WTC11 (cell line): ENCODE measurements around the gene MAPKAPK3. TPM values are rescaled to one million over a fixed set of nuclear protein-coding genes. Genes with fewer than 3 reads are reported as not detected.
"Not testable (repeated sequence)": the region's sequence is repeated elsewhere in the genome, so short reads cannot be mapped to it uniquely, and the experiment has no call there.

Experiments
- ATAC-seq: fragments of 200-7000 bp; cut with Tn5 transposase; 2 replicates; pipeline ENCODE4 v1.10.0; 2021; ENCODE audit warnings: mild to moderate bottlenecking, moderate library complexity
- CTCF ChIA-PET: fragments of 300-600 bp; sonication (Branson Sonifier 250); formaldehyde crosslinking; loops from one replicate; lab custom pipeline; 2021; ENCODE audit warnings: antibody characterized with exemption; lab: Charles Lee
- POLR2A ChIA-PET: fragments of 350-600 bp; sonication (Branson Sonifier 250); formaldehyde crosslinking; loops from one replicate; lab custom pipeline; 2021; ENCODE audit warnings: antibody characterized with exemption; lab: Charles Lee
- DNase-seq: peaks from one replicate; pipeline ENCODE4 v3.0.0; 2021; ENCODE audit warnings: low spot score
- H3K27ac Mint-ChIP-seq: 2 replicates; pipeline ENCODE4 v1.8.0; 2021; ENCODE audit warnings: mixed read lengths
- H3K27me3 Mint-ChIP-seq: 2 replicates; pipeline ENCODE4 v1.8.0; 2021; ENCODE audit warnings: low read depth, mild to moderate bottlenecking, moderate library complexity, mixed read lengths
- H3K36me3 Mint-ChIP-seq: 2 replicates; pipeline ENCODE4 v1.8.0; 2021; ENCODE audit warnings: mixed read lengths
- H3K4me1 Mint-ChIP-seq: 2 replicates; pipeline ENCODE4 v1.8.0; 2022; ENCODE audit warnings: mixed read lengths
- H3K4me3 Mint-ChIP-seq: 2 replicates; pipeline ENCODE4 v1.8.0; 2021; ENCODE audit warnings: mild to moderate bottlenecking, moderate library complexity, mixed read lengths
- H3K9me3 Mint-ChIP-seq: 2 replicates; pipeline ENCODE4 v1.8.0; 2021; ENCODE audit warnings: mixed read lengths
- CREB1 ChIP-seq: sonication (generic); formaldehyde crosslinking; IDR thresholded peaks from 2 replicates; pipeline ENCODE4 v1.8.0; 2023; ENCODE audit warnings: mild to moderate bottlenecking, missing genetic modification reagents
- ESRRA ChIP-seq: sonication (generic); formaldehyde crosslinking; IDR thresholded peaks from 2 replicates; pipeline ENCODE4 v1.8.1; 2022; ENCODE audit warnings: mild to moderate bottlenecking, missing genetic modification reagents, borderline replicate concordance
- FOXP4 ChIP-seq: sonication (generic); formaldehyde crosslinking; IDR thresholded peaks from 2 replicates; pipeline ENCODE4 v1.8.0; 2022; ENCODE audit warnings: mild to moderate bottlenecking, missing genetic modification reagents
- MXD4 ChIP-seq: fragments of 250-450 bp; sonication (Bioruptor Pico); IDR thresholded peaks from 2 replicates; pipeline ENCODE4 v1.8.0; 2021; ENCODE audit warnings: mild to moderate bottlenecking, moderate library complexity, borderline replicate concordance
- NR1H2 ChIP-seq: sonication (generic); formaldehyde crosslinking; IDR thresholded peaks from 2 replicates; pipeline ENCODE4 v1.9.0; 2021; ENCODE audit warnings: mild to moderate bottlenecking, moderate library complexity, missing genetic modification reagents
- RORB ChIP-seq: fragments of 250-450 bp; sonication (Bioruptor Pico); IDR thresholded peaks from 2 replicates; pipeline ENCODE4 v1.9.0; 2021; ENCODE audit warnings: mild to moderate bottlenecking
- SP1 ChIP-seq: sonication (generic); formaldehyde crosslinking; conservative IDR thresholded peaks from 2 replicates; pipeline ENCODE4 v1.8.1; 2022; ENCODE audit warnings: missing genetic modification reagents
- ZNF396 ChIP-seq: fragments of 250-450 bp; sonication (Bioruptor Pico); IDR thresholded peaks from 2 replicates; pipeline ENCODE4 v1.8.0; 2021; ENCODE audit warnings: mild to moderate bottlenecking, moderate library complexity, borderline replicate concordance
- ZNF512 ChIP-seq: sonication (generic); formaldehyde crosslinking; IDR thresholded peaks from 2 replicates; pipeline ENCODE4 v1.8.1; 2022; ENCODE audit warnings: missing genetic modification reagents, borderline replicate concordance
- total RNA-seq: library from RNA; stranded (reverse); gene quantifications from 3 replicates; pipeline ENCODE4 v1.2.3, GENCODE V29; 2021
- TF ChIP-seq, protein P1 (sequence below): fragments of 250-450 bp; sonication (Bioruptor Pico); conservative IDR thresholded peaks from 2 replicates; pipeline ENCODE4 v1.9.0; 2021; ENCODE audit warnings: mild to moderate bottlenecking
- TF ChIP-seq, protein P2 (sequence below): sonication (generic); formaldehyde crosslinking; IDR thresholded peaks from 2 replicates; pipeline ENCODE4 v1.8.0; 2023; ENCODE audit warnings: mild to moderate bottlenecking, missing genetic modification reagents

Gene MAPKAPK3
- total RNA-seq, 1 experiment from 2014 or later, result 60.2 TPM

- TF ChIP-seq, protein P1, sequence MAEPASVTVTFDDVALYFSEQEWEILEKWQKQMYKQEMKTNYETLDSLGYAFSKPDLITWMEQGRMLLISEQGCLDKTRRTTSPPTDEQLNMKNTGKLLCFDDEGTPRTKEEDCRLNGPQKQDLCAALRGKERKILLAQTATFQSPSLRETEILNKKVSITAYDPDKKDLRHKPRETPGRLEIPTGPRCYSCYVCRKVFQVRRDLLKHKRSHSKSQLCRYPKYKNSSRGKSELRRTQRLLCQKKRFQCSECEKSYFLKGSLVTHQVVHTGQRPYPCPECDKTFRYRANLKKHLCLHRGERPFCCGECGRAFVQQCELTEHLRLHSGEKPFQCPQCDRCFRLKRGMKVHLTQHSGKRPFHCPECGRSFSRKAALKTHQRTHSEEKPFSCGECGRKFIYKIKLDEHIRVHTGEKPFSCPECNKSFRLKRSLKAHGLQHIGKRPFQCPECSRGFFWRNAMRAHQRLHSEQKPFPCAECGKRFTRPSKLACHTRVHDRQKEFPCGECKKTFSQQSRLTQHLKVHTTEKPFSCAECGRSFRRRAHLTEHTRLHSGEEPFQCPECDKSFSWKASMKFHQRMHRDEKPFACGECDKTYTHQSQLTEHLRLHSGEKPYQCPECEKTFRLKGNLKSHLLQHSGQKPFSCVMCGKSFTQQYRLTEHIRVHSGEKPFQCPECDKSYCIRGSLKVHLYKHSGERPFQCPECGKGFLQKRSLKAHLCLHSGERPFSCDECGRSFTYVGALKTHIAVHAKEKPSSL (CRISPR knock-in tag), result no peak
Observed at GRCh38 chr3:50662408-50662807, 45.5 kb downstream of the MAPKAPK3 start (continued).

DNA sequence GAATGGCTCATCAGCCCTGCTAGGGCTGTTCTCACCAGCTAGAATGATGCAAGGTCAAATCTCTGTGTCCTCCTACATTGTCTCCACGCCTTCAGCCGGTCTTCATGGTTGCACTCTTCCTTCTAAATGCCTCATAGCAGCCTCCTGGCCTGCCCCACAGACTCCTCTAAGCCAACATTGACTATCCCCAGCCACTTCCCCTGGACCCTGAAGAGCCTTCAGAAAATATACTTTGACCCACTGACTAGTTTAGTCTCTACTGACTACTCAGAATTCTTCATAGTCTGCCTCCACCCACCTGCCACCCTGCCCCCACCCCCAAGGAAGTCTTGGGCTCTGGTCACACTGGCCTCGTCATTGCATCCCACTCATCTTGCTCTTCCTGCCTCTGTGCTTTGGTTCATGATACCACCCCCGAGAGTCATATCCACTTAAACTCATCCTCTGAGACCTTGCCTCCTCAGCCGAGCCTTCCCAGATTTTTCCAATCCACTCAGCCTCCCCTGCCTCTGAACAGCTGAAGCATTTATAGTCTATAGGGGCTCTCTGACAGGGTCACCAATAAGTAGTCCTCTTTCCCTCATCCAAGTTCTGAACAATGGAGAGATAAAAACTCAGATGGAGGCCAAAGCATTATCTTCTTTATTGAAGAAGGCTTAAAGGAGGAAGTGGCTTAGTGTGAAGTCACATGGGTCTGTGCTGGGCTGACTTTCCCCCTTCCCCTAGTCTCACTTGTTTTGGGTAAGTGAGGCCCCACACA is 48.3 kb downstream of the MAPKAPK3 start:
- POLR2A ChIA-PET, result no interaction called here
- H3K36me3 Mint-ChIP-seq, result no peaks in the 10 kb centered on the region
- H3K27me3 Mint-ChIP-seq, result 0 out of 2 replicates have a peak, but pooled peaks cover 2% of the 10 kb centered on the region
- no peak for TF ChIP-seq CREB1
- no peak for TF ChIP-seq RORB (CRISPR knock-in tag)
- TF ChIP-seq FOXP4 (CRISPR knock-in tag), result no peak
- TF ChIP-seq ZNF396 (CRISPR knock-in tag), result no peak
- TF ChIP-seq NR1H2 (CRISPR knock-in tag), result no peak
- TF ChIP-seq, protein P2, sequence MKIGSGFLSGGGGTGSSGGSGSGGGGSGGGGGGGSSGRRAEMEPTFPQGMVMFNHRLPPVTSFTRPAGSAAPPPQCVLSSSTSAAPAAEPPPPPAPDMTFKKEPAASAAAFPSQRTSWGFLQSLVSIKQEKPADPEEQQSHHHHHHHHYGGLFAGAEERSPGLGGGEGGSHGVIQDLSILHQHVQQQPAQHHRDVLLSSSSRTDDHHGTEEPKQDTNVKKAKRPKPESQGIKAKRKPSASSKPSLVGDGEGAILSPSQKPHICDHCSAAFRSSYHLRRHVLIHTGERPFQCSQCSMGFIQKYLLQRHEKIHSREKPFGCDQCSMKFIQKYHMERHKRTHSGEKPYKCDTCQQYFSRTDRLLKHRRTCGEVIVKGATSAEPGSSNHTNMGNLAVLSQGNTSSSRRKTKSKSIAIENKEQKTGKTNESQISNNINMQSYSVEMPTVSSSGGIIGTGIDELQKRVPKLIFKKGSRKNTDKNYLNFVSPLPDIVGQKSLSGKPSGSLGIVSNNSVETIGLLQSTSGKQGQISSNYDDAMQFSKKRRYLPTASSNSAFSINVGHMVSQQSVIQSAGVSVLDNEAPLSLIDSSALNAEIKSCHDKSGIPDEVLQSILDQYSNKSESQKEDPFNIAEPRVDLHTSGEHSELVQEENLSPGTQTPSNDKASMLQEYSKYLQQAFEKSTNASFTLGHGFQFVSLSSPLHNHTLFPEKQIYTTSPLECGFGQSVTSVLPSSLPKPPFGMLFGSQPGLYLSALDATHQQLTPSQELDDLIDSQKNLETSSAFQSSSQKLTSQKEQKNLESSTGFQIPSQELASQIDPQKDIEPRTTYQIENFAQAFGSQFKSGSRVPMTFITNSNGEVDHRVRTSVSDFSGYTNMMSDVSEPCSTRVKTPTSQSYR (CRISPR knock-in tag), result no peak
- TF ChIP-seq MXD4 (CRISPR knock-in tag), result no peak
- no peak for TF ChIP-seq ESRRA (CRISPR knock-in tag)
- TF ChIP-seq SP1 (CRISPR knock-in tag), result no peak
- TF ChIP-seq ZNF512 (CRISPR knock-in tag), result no peak
- no peak overlapping the region for H3K4me3 Mint-ChIP-seq
- ATAC-seq (no peak), DNase-seq (peak; percentile 4)
- CTCF ChIA-PET, result interaction anchor here (1.0 to 1.1 kb wide), 2 partner anchors 49 to 220 kb away, joined by 3 to 4 read pairs; partner anchors contain the start of gene MAPKAPK3
- H3K4me1 Mint-ChIP-seq, result peaks cover 10% of the 10 kb centered on the region
- H3K27ac Mint-ChIP-seq, result no peak overlapping the region
- H3K9me3 Mint-ChIP-seq, result no peaks in the 10 kb centered on the region

DNA sequence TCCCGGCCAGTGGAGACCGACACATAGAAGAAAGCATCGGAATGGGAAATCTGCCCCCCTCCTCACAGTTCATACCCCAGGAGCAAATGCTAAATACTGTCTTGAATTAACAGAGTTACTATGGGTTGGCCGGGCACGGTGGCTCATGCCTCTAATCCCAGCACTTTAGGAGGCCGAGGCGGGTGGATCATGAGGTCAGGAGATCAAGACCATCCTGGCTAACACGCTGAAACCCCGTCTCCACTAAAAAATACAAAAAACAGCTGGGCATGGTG is 48.8 kb downstream of the MAPKAPK3 start:
- H3K27me3 Mint-ChIP-seq, H3K36me3 Mint-ChIP-seq, H3K4me3 Mint-ChIP-seq, H3K27ac Mint-ChIP-seq, POLR2A ChIA-PET, H3K9me3 Mint-ChIP-seq, H3K4me1 Mint-ChIP-seq, ATAC-seq: not testable (repeated sequence)
- CTCF ChIA-PET, result interaction anchor here (1.0 to 2.1 kb wide), 2 partner anchors 50 to 220 kb away, joined by 4 to 14 read pairs; no protein-coding TSS in a partner anchor
- peak; percentile 5 for DNase-seq
